Measurements from ENCODE around the gene OPCML. TPM values are rescaled to one million over a fixed set of nuclear protein-coding genes. Genes with fewer than 3 reads are reported as not detected.

The OPCML gene
- total RNA-seq, 1 experiment from 2014 or later, result not detected

GRCh38 chr11:132838627-132839026, 693.7 kb downstream of the OPCML start:
- Histone ChIP-seq H3K79me2 (ENCODE audit: low read depth) (no peaks in the 10 kb centered on the region), H3K9me2 (ENCODE audit: insufficient read depth) (no peaks in the 10 kb centered on the region), H3K27ac (no peak overlapping the region), H3K4me2 (no peak overlapping the region), H2AFZ (no peak overlapping the region), H3K4me1 (replicated peaks; ENCODE audit: insufficient read depth) (no peaks in the 10 kb centered on the region), H4K20me1 (ENCODE audit: insufficient read depth) (no peaks in the 10 kb centered on the region), H3K4me3 (no peak overlapping the region), H3F3A (ENCODE audit: insufficient read depth, low read depth) (no peaks in the 10 kb centered on the region), H3K27me3 (ENCODE audit: insufficient read depth, low read depth) (peaks cover 34% of the 10 kb centered on the region), H3K36me3 (ENCODE audit: low read depth) (no peaks in the 10 kb centered on the region), H3K9me3 (ENCODE audit: insufficient read depth, low read depth) (no peaks in the 10 kb centered on the region)
- CTCF ChIA-PET, result no interaction called here
- no peak for TF ChIP-seq EZH2 (IDR thresholded peaks at IDR 0.05; ENCODE audit: low read depth)
- TF ChIP-seq CTCF (conservative IDR thresholded peaks at IDR 0.05), result no peak
- DNase-seq, result no peak
- POLR2A ChIA-PET (ENCODE audit: unreplicated experiment), result no interaction called here
- intact Hi-C loops (cut with micrococcal nuclease; ENCODE audit: unreplicated experiment), result no loop called here
- BruUV-seq (replicated peaks), result no TSS peak

GRCh38 chr11:132831272-132831671, 701.0 kb downstream of the OPCML start:
- intact Hi-C loops (cut with micrococcal nuclease; ENCODE audit: unreplicated experiment), result no loop called here
- no peak overlapping the region for H3K27ac ChIP-seq
- ChIA-PET POLR2A (ENCODE audit: unreplicated experiment) (no interaction called here), CTCF (no interaction called here)
- no peak overlapping the region for H2AFZ ChIP-seq
- no peaks in the 10 kb centered on the region for H3F3A ChIP-seq (ENCODE audit: insufficient read depth, low read depth)
- H3K36me3 ChIP-seq (ENCODE audit: low read depth), result no peaks in the 10 kb centered on the region
- TF ChIP-seq CTCF (conservative IDR thresholded peaks at IDR 0.05) (no peak), EZH2 (IDR thresholded peaks at IDR 0.05; ENCODE audit: low read depth) (no peak)
- no peaks in the 10 kb centered on the region for H4K20me1 ChIP-seq (ENCODE audit: insufficient read depth)
- peaks cover 13% of the 10 kb centered on the region for H3K27me3 ChIP-seq (ENCODE audit: insufficient read depth, low read depth)
- H3K4me2 ChIP-seq, result no peak overlapping the region
- no peaks in the 10 kb centered on the region for H3K9me3 ChIP-seq (ENCODE audit: insufficient read depth, low read depth)
- no TSS peak for BruUV-seq (replicated peaks)
- H3K79me2 ChIP-seq (ENCODE audit: low read depth), result no peaks in the 10 kb centered on the region
- no peak overlapping the region for H3K4me3 ChIP-seq
- no peaks in the 10 kb centered on the region for H3K9me2 ChIP-seq (ENCODE audit: insufficient read depth)
- no peak for DNase-seq
- no peaks in the 10 kb centered on the region for H3K4me1 ChIP-seq (replicated peaks; ENCODE audit: insufficient read depth)

GRCh38 chr11:132824642-132825041, 707.7 kb downstream of the OPCML start:
- no TSS peak for BruUV-seq (replicated peaks)
- POLR2A ChIA-PET (ENCODE audit: unreplicated experiment), result no interaction called here
- no peak for DNase-seq
- CTCF ChIA-PET, result no interaction called here
- intact Hi-C loops (cut with micrococcal nuclease; ENCODE audit: unreplicated experiment), result no loop called here
- Histone ChIP-seq H4K20me1 (ENCODE audit: insufficient read depth) (no peaks in the 10 kb centered on the region), H3K9me2 (ENCODE audit: insufficient read depth) (no peaks in the 10 kb centered on the region), H3K9me3 (ENCODE audit: insufficient read depth, low read depth) (no peaks in the 10 kb centered on the region), H3K36me3 (ENCODE audit: low read depth) (no peaks in the 10 kb centered on the region), H3K4me3 (no peak overlapping the region), H3K79me2 (ENCODE audit: low read depth) (no peaks in the 10 kb centered on the region), H3K27ac (no peak overlapping the region), H2AFZ (no peak overlapping the region), H3K27me3 (ENCODE audit: insufficient read depth, low read depth) (no peaks in the 10 kb centered on the region; the same call in 1 of the 2 replicates), H3K4me1 (replicated peaks; ENCODE audit: insufficient read depth) (no peaks in the 10 kb centered on the region), H3F3A (ENCODE audit: insufficient read depth, low read depth) (no peaks in the 10 kb centered on the region), H3K4me2 (no peak overlapping the region)
- TF ChIP-seq CTCF (conservative IDR thresholded peaks at IDR 0.05) (no peak), EZH2 (IDR thresholded peaks at IDR 0.05; ENCODE audit: low read depth) (no peak)

All from PC-9 (cell line).